GM18498 (cell line): ENCODE data around the gene JPH3.

Source experiments
- ATAC-seq: cut with Tn5 transposase; IDR thresholded peaks from one replicate; pipeline ENCODE4 v1.9.1; 2021; ENCODE audit warnings: mild to moderate bottlenecking, moderate library complexity; ENCODE audit not compliant: unreplicated experiment

Gene JPH3

GRCh38 chr16:87602001-87602775 lies at the start of gene JPH3:
Gene JPH3 (plus strand): TSS chr16:87602508. CDS start chr16:87603147, 639 bp downstream.
- ATAC-seq, result no peak

- ATAC-seq, result no peak
Observed at GRCh38 chr16:87552772-87553573, 49.3 kb upstream of the JPH3 start.

GRCh38 chr16:87554754-87555427 lies 47.4 kb upstream of the JPH3 start:
- ATAC-seq, result no peak

GRCh38 chr16:87555647-87556046 lies 46.7 kb upstream of the JPH3 start:
- no peak for ATAC-seq

GRCh38 chr16:87556941-87557459 lies 45.3 kb upstream of the JPH3 start:
- ATAC-seq, result no peak

GRCh38 chr16:87558682-87559081 lies 43.6 kb upstream of the JPH3 start:
- ATAC-seq, result no peak

- ATAC-seq, result no peak
Observed at GRCh38 chr16:87559945-87560344, 42.4 kb upstream of the JPH3 start.

- ATAC-seq, result no peak
Observed at GRCh38 chr16:87560428-87561199, 41.7 kb upstream of the JPH3 start.

GRCh38 chr16:87561200-87562105 lies 40.9 kb upstream of the JPH3 start:
- no peak for ATAC-seq

- ATAC-seq, result no peak
Observed at GRCh38 chr16:87562201-87562600, 40.1 kb upstream of the JPH3 start.

GRCh38 chr16:87563022-87563421 lies 39.3 kb upstream of the JPH3 start:
- no peak for ATAC-seq

- no peak for ATAC-seq
Observed at GRCh38 chr16:87563714-87564523, 38.4 kb upstream of the JPH3 start.

GRCh38 chr16:87564524-87564778 lies 37.9 kb upstream of the JPH3 start:
- ATAC-seq, result no peak

- ATAC-seq, result no peak
Observed at GRCh38 chr16:87569601-87570571, 32.4 kb upstream of the JPH3 start.

GRCh38 chr16:87570572-87570937 lies 31.8 kb upstream of the JPH3 start:
- ATAC-seq, result no peak

- no peak for ATAC-seq
Observed at GRCh38 chr16:87570938-87571867, 31.1 kb upstream of the JPH3 start.

- no peak for ATAC-seq
Observed at GRCh38 chr16:87571868-87572244, 30.5 kb upstream of the JPH3 start.
